Caco-2 (cell line): ENCODE measurements around the gene MAPK8IP3. TPM values are rescaled to one million over a fixed set of nuclear protein-coding genes. Genes with fewer than 3 reads are reported as not detected.
A peak's percentile ranks its signal among the peaks of the same experiment; 100 is the strongest.

ENCODE experiments used
- BruUV-seq: library from RNA; stranded (reverse); fragments of 400-500 nt; replicated peaks from 2 replicates; lab custom pipeline; 2021; lab: Mats Ljungman, UMichigan
- CTCF ChIA-PET: fragments of 300-600 bp; sonication (Branson Sonifier 250); formaldehyde crosslinking; loops from one replicate; lab custom pipeline; 2022; ENCODE audit warnings: antibody characterized with exemption; lab: Charles Lee
- POLR2A ChIA-PET: fragments of 300-600 bp; sonication (Branson Sonifier 250); formaldehyde crosslinking; loops from one replicate; lab custom pipeline; 2022; ENCODE audit warnings: antibody characterized with exemption; lab: Charles Lee
- DNase-seq, 2 experiments: peaks; one replicate each; pipeline versions ENCODE4 v3.0.0 to v3.0.0-alpha.2; 2020 to 2022
- H3K27me3 ChIP-seq: replicated peaks from 2 replicates; pipeline ENCODE4 v1.6.0; 2011; ENCODE audit warnings: low read length; ENCODE audit not compliant: control insufficient read depth, insufficient read depth
- H3K36me3 ChIP-seq: 2 replicates; pipeline ENCODE4 v1.5.1; 2011; ENCODE audit warnings: low read length; ENCODE audit not compliant: control insufficient read depth, insufficient read depth
- H3K4me1 ChIP-seq: fragments of 250-450 bp; sonication (Bioruptor Pico); 2 replicates; pipeline ENCODE4 v1.5.1; 2020; ENCODE audit warnings: mild to moderate bottlenecking
- H3K4me3 ChIP-seq: 2 replicates; pipeline ENCODE4 v1.5.1; 2011; ENCODE audit warnings: low read depth, mild to moderate bottlenecking, control low read depth, low read length
- H3K9me3 ChIP-seq: fragments of 250-450 bp; sonication (Bioruptor Pico); 2 replicates; pipeline ENCODE4 v1.5.1; 2020; ENCODE audit warnings: mild to moderate bottlenecking, moderate library complexity
- H3K27ac Mint-ChIP-seq: one replicate; pipeline ENCODE4 v1.8.0; 2022; ENCODE audit warnings: mixed read lengths; ENCODE audit not compliant: unreplicated experiment
- H3K27me3 Mint-ChIP-seq: one replicate; pipeline ENCODE4 v1.8.0; 2022; ENCODE audit warnings: mixed read lengths; ENCODE audit not compliant: insufficient read depth, unreplicated experiment
- H3K36me3 Mint-ChIP-seq: one replicate; pipeline ENCODE4 v1.8.0; 2022; ENCODE audit warnings: mild to moderate bottlenecking, mixed read lengths; ENCODE audit not compliant: insufficient read depth, unreplicated experiment
- H3K4me1 Mint-ChIP-seq: one replicate; pipeline ENCODE4 v1.8.0; 2022; ENCODE audit warnings: low read depth, mixed read lengths; ENCODE audit not compliant: unreplicated experiment
- H3K4me3 Mint-ChIP-seq: one replicate; pipeline ENCODE4 v1.8.0; 2022; ENCODE audit warnings: mild to moderate bottlenecking, moderate library complexity, mixed read lengths; ENCODE audit not compliant: unreplicated experiment
- H3K9me3 Mint-ChIP-seq: one replicate; pipeline ENCODE4 v1.8.0; 2022; ENCODE audit warnings: mixed read lengths; ENCODE audit not compliant: unreplicated experiment
- CTCF ChIP-seq, 2 experiments: fragments of 200-600 bp in 1 of 2; IDR thresholded peaks; 1 replicate in 1 of 2; 2 replicates in 1 of 2; pipeline versions ENCODE4 v1.5.1 to v1.8.0; 2011 to 2022; ENCODE audit warnings: antibody characterized with exemption in 1 of 2, control low read depth in 1 of 2, inconsistent platforms in 1 of 2, low read depth in 1 of 2, low read length in 1 of 2, mild to moderate bottlenecking in 1 of 2, moderate library complexity in 1 of 2; ENCODE audit not compliant: insufficient read depth in 1 of 2, severe bottlenecking in 1 of 2, unreplicated experiment in 1 of 2
- intact Hi-C: fragments of 100-400 bp; cut with micrococcal nuclease; formaldehyde crosslinking; loops from one replicate; pipeline ENCODE4 v1.10.0; 2022; ENCODE audit not compliant: unreplicated experiment
- total RNA-seq: library from RNA; stranded (reverse); gene quantifications from 2 replicates; pipeline ENCODE4 v1.2.3, GENCODE V29; 2022

MAPK8IP3 gene
- total RNA-seq, 1 experiment from 2014 or later, result 60.5 TPM

GRCh38 chr16:1758923-1759322 lies 52.9 kb downstream of the MAPK8IP3 start:
- no peak for DNase-seq
- H3K27me3 ChIP-seq, result no peaks in the 10 kb centered on the region
- H3K4me3 ChIP-seq, result no peak overlapping the region
- Mint-ChIP-seq H3K36me3 (peaks cover 27% of the 10 kb centered on the region), H3K27ac (peak overlapping the region; percentile 61), H3K4me3 (no peak overlapping the region), H3K9me3 (no peaks in the 10 kb centered on the region), H3K27me3 (no peaks in the 10 kb centered on the region), H3K4me1 (peaks cover 7% of the 10 kb centered on the region)
- intact Hi-C loops, result no loop called here
- POLR2A ChIA-PET, result no interaction called here
- no peaks in the 10 kb centered on the region for H3K9me3 ChIP-seq
- CTCF ChIA-PET, result no interaction called here
- BruUV-seq, result no TSS peak
- H3K4me1 ChIP-seq, result peaks cover 16% of the 10 kb centered on the region
- no peak for TF ChIP-seq CTCF (IDR thresholded peaks at IDR 0.05; ENCODE audit: insufficient read depth in 1 of 2, low read depth in 1 of 2, low read length in 1 of 2, severe bottlenecking in 1 of 2, unreplicated experiment in 1 of 2)
- no peaks in the 10 kb centered on the region for H3K36me3 ChIP-seq

GRCh38 chr16:1759511-1759910 lies 53.5 kb downstream of the MAPK8IP3 start:
- peaks cover 27% of the 10 kb centered on the region for H3K36me3 Mint-ChIP-seq

GRCh38 chr16:1760911-1761310 lies 54.9 kb downstream of the MAPK8IP3 start:
- no peak overlapping the region for H3K4me3 ChIP-seq
- Mint-ChIP-seq H3K4me1 (peaks cover 7% of the 10 kb centered on the region), H3K4me3 (no peak overlapping the region), H3K27me3 (no peaks in the 10 kb centered on the region), H3K36me3 (peaks cover 24% of the 10 kb centered on the region), H3K27ac (no peak overlapping the region), H3K9me3 (no peaks in the 10 kb centered on the region)
- intact Hi-C loops, result no loop called here
- TF ChIP-seq CTCF (IDR thresholded peaks at IDR 0.05; ENCODE audit: insufficient read depth in 1 of 2, low read depth in 1 of 2, low read length in 1 of 2, severe bottlenecking in 1 of 2, unreplicated experiment in 1 of 2), result no peak
- H3K27me3 ChIP-seq, result no peaks in the 10 kb centered on the region
- DNase-seq, result no peak
- no peaks in the 10 kb centered on the region for H3K36me3 ChIP-seq
- BruUV-seq, result no TSS peak
- ChIA-PET POLR2A (no interaction called here), CTCF (no interaction called here)
- no peaks in the 10 kb centered on the region for H3K9me3 ChIP-seq
- H3K4me1 ChIP-seq, result peaks cover 16% of the 10 kb centered on the region

More at GRCh38 chr16:1759511-1759910, 53.5 kb downstream of the MAPK8IP3 start:
- ChIA-PET POLR2A (no interaction called here), CTCF (no interaction called here)
- Histone ChIP-seq H3K36me3 (no peaks in the 10 kb centered on the region), H3K9me3 (no peaks in the 10 kb centered on the region), H3K4me1 (peaks cover 16% of the 10 kb centered on the region), H3K4me3 (no peak overlapping the region), H3K27me3 (no peaks in the 10 kb centered on the region)
- Mint-ChIP-seq H3K4me1 (peaks cover 7% of the 10 kb centered on the region), H3K27ac (no peak overlapping the region), H3K9me3 (no peaks in the 10 kb centered on the region), H3K27me3 (no peaks in the 10 kb centered on the region), H3K4me3 (no peak overlapping the region)
- TF ChIP-seq CTCF (IDR thresholded peaks at IDR 0.05; ENCODE audit: insufficient read depth in 1 of 2, low read depth in 1 of 2, low read length in 1 of 2, severe bottlenecking in 1 of 2, unreplicated experiment in 1 of 2), result no peak
- no peak for DNase-seq
- BruUV-seq, result no TSS peak
- intact Hi-C loops, result no loop called here
